ENCODE results near the gene MUC2.

DNA sequence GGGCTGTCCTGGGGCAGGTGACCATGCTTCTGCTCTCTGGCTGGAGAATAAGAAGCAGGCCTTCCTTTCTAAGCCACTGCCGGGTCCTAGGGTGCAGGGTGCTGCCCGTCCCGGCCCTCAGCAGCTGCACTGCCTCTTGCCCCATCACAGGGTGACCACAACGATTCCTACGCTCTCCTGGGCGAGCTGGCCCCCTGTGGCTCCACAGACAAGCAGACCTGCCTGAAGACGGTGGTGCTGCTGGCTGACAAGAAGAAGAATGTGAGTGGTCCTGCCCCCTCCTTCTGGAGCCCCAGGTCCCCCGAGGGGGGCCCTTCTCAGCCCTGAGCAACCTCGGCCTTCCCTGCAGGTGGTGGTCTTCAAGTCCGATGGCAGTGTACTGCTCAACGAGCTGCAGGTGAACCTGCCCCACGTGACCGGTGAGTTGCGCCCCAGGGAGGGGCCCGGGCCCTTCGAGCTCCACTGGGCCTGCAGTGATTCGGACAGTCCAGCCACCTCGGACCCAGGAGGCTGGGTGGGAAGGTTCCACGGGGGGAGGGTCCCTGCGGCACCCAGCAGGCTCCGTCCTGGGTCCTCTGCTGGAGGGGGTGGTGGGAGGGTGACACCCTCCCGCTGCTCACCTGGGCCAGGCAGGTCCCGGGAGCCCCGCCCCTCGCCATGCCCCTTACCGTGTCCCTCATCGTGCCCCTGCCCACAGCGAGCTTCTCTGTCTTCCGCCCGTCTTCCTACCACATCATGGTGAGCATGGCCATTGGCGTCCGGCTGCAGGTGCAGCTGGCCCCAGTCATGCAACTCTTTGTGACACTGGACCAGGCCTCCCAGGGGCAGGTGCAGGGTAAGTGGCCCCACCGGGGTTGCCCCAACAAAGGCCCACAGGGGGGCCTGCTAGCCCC lies 8.3 kb downstream of the MUC2 start:
- TF ChIP-seq, protein P1, sequence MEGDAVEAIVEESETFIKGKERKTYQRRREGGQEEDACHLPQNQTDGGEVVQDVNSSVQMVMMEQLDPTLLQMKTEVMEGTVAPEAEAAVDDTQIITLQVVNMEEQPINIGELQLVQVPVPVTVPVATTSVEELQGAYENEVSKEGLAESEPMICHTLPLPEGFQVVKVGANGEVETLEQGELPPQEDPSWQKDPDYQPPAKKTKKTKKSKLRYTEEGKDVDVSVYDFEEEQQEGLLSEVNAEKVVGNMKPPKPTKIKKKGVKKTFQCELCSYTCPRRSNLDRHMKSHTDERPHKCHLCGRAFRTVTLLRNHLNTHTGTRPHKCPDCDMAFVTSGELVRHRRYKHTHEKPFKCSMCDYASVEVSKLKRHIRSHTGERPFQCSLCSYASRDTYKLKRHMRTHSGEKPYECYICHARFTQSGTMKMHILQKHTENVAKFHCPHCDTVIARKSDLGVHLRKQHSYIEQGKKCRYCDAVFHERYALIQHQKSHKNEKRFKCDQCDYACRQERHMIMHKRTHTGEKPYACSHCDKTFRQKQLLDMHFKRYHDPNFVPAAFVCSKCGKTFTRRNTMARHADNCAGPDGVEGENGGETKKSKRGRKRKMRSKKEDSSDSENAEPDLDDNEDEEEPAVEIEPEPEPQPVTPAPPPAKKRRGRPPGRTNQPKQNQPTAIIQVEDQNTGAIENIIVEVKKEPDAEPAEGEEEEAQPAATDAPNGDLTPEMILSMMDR (IDR thresholded peaks at IDR 0.05), result no peak
- TF ChIP-seq POLR2AphosphoS5 (IDR thresholded peaks at IDR 0.05), result no peak
